ENCODE data around the gene TMEM163. TPM values are rescaled to one million over a fixed set of nuclear protein-coding genes. Genes with fewer than 3 reads are reported as not detected.
A peak's percentile ranks its signal among the peaks of the same experiment; 100 is the strongest.
"Not testable (repeated sequence)": the region's sequence is repeated elsewhere in the genome, so short reads cannot be mapped to it uniquely, and the experiment has no call there.

Gene TMEM163
- total RNA-seq, 2 donors from 2014 or later = 0.57 to 1.3 TPM

- peaks cover 2% of the 10 kb centered on the region for H3K36me3 Mint-ChIP-seq (ENCODE audit: low read depth)
- no peaks in the 10 kb centered on the region for H3K4me1 Mint-ChIP-seq
- peaks cover 51% of the 10 kb centered on the region for H3K27me3 Mint-ChIP-seq
- no peak for DNase-seq
- ATAC-seq = no peak
- peak overlapping the region; percentile 8 for H3K27ac Mint-ChIP-seq
- H3K9me3 ChIP-seq (ENCODE audit: control insufficient read depth, low read length, poor library complexity, severe bottlenecking) = no peaks in the 10 kb centered on the region
- no peak overlapping the region for H3K4me3 Mint-ChIP-seq
Measured at GRCh38 chr2:134738141-134738870, 19.5 kb upstream of the TMEM163 start.

DNA sequence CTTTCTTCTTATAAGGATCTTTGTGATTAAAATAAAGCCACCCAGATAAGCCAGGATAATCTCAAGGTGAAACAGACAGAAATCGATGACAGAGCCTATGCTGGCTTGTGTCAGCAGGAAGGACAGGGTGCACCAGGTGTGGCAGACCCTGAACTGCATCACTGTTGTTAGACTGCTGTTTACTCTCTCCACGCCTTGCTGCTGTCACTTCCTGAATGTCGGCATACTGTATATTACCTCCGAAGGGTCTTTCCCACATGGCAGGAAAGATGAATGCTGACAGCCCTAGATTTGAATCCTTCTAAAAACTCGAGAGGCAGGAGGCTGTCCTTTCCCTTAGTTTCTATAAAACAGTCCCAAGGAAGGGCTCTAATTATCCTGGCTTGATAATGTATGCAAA lies 18.9 kb upstream of the TMEM163 start:
- DNase-seq = no peak
- H3K4me3 Mint-ChIP-seq = no peak overlapping the region
- peaks cover 3% of the 10 kb centered on the region for H3K36me3 Mint-ChIP-seq (ENCODE audit: low read depth)
- ATAC-seq = no peak
- H3K27ac Mint-ChIP-seq = peak overlapping the region; percentile 8
- H3K4me1 Mint-ChIP-seq = no peaks in the 10 kb centered on the region
- peaks cover 51% of the 10 kb centered on the region for H3K27me3 Mint-ChIP-seq
- no peaks in the 10 kb centered on the region for H3K9me3 ChIP-seq (ENCODE audit: control insufficient read depth, low read length, poor library complexity, severe bottlenecking)

- Mint-ChIP-seq H3K4me3 (no peak overlapping the region), H3K27ac (no peak overlapping the region), H3K27me3 (peaks cover 51% of the 10 kb centered on the region), H3K36me3 (ENCODE audit: low read depth) (peaks cover 5% of the 10 kb centered on the region), H3K4me1 (no peaks in the 10 kb centered on the region)
- no peak for ATAC-seq
- H3K9me3 ChIP-seq (ENCODE audit: control insufficient read depth, low read length, poor library complexity, severe bottlenecking) = no peaks in the 10 kb centered on the region
- no peak for DNase-seq
Measured at GRCh38 chr2:134736167-134736880, 17.5 kb upstream of the TMEM163 start.

DNA sequence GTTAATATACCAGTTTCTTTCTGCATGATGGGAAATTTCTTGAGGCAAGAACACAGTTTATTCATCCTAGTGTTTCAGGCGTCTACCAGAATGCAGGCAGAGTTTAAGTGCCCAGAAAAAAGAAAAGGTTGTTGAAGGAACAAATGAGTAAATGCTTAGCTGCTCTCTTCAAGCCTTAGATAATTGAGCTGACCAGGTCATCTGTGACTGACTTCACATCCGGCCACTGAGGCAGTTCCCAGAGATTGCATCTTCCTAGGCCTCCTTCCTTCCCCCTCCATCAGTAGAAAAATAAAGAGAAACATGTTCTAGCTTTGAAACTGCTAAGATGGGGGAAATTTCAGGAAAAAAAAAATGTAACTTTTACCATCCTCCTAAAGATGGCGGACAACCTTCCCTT lies 9.4 kb upstream of the TMEM163 start:
- Mint-ChIP-seq H3K4me3 (no peak overlapping the region), H3K4me1 (no peaks in the 10 kb centered on the region), H3K36me3 (ENCODE audit: low read depth) (peaks cover 3% of the 10 kb centered on the region), H3K27ac (no peak overlapping the region), H3K27me3 (peaks cover 26% of the 10 kb centered on the region)
- DNase-seq (no peak), ATAC-seq (no peak)
- no peaks in the 10 kb centered on the region for H3K9me3 ChIP-seq (ENCODE audit: control insufficient read depth, low read length, poor library complexity, severe bottlenecking)

DNA sequence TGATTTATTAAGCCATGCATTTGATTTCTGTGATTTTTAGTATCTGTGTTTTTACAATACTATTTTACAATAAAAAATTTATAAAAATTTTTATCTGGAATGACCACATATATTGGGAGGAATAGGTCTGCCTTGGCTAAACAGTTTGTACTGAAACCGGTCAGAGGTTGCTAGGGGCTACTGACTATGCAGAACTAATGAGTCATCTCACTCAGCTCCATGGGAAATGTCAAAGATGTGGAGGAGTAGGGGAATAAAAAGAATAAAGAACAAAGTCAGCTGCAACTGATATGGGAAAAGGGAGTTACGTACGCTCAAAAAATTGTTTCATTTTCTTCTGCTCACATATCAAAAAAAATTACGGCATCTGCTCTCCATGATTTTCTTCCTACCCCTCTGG lies 8.6 kb upstream of the TMEM163 start:
- no peak for DNase-seq
- H3K36me3 Mint-ChIP-seq (ENCODE audit: low read depth) = no peaks in the 10 kb centered on the region
- H3K4me1 Mint-ChIP-seq = no peaks in the 10 kb centered on the region
- no peak for ATAC-seq
- no peak overlapping the region for H3K27ac Mint-ChIP-seq
- peaks cover 33% of the 10 kb centered on the region for H3K27me3 Mint-ChIP-seq
- H3K4me3 Mint-ChIP-seq = no peak overlapping the region
- H3K9me3 ChIP-seq (ENCODE audit: control insufficient read depth, low read length, poor library complexity, severe bottlenecking) = no peaks in the 10 kb centered on the region

DNA sequence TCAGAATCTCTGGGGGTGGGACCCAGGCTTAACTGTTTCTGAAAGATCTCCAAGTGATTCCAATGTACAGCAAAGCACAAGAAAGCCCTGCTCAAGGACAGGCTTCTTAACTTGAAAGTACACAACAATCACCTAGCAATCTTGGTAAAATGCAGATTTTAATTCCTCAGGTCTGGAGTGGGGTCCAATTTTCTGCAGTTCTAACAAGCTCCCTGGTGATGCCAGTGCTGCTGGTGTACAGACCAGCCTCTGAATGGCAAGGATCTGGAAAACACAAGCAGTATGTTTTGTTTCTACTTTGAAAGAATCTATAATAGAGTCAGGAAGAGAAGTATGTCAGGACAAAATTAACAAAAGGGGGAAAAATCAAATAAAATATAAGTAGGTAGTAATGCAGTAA lies 7.8 kb upstream of the TMEM163 start:
- H3K27ac Mint-ChIP-seq = no peak overlapping the region
- H3K4me1 Mint-ChIP-seq = no peaks in the 10 kb centered on the region
- no peaks in the 10 kb centered on the region for H3K9me3 ChIP-seq (ENCODE audit: control insufficient read depth, low read length, poor library complexity, severe bottlenecking)
- DNase-seq = no peak
- no peak overlapping the region for H3K4me3 Mint-ChIP-seq
- ATAC-seq = no peak
- H3K36me3 Mint-ChIP-seq (ENCODE audit: low read depth) = no peaks in the 10 kb centered on the region
- H3K27me3 Mint-ChIP-seq = peaks cover 40% of the 10 kb centered on the region

DNA sequence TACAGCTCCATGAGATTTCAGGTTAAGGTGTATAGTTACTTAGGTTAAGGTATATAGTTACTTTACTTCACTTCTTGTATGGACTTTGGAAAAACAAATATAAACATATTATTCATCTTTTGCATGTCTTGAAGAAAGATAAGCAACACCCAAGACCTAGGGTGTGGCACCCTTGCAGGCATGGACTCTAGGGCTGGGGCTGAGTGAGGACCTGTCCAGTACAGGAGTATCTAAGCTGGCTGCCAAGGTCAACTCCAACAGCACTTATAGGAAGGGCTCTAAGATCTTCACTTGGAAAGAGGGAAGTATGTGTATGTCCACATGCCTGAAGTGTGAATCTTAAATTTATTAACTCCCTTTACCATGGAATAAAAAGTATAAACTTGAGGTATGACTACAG lies 7.1 kb upstream of the TMEM163 start:
- Mint-ChIP-seq H3K27ac (no peak overlapping the region), H3K36me3 (ENCODE audit: low read depth) (peaks cover 2% of the 10 kb centered on the region), H3K4me1 (no peaks in the 10 kb centered on the region), H3K4me3 (no peak overlapping the region), H3K27me3 (peaks cover 48% of the 10 kb centered on the region)
- no peak for ATAC-seq
- DNase-seq = no peak
- no peaks in the 10 kb centered on the region for H3K9me3 ChIP-seq (ENCODE audit: control insufficient read depth, low read length, poor library complexity, severe bottlenecking)

DNA sequence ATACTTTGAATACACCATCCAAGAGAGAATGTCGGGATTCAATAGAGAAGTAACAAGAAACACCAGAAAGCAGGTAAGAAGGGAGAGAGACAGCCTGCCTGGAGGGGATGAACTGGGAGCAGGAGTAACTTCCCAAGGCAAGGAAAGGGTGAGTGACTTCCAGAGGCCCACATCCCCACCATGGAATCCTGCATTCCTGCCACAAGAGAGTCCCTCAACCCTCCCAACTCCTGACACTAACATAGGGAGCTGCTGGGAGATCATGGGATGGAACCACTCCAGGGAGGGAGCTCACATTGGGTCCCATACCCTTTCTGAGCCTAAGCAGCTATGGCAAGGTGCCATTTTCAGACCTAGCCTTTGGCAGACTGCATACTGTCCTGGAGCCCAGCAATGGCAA lies 5.5 kb upstream of the TMEM163 start:
- DNase-seq = no peak
- no peak for ATAC-seq
- Mint-ChIP-seq H3K27me3 (peaks cover 63% of the 10 kb centered on the region), H3K4me3 (no peak overlapping the region), H3K27ac (no peak overlapping the region), H3K36me3 (ENCODE audit: low read depth) (peaks cover 7% of the 10 kb centered on the region), H3K4me1 (peaks cover 6% of the 10 kb centered on the region)
- H3K9me3 ChIP-seq (ENCODE audit: control insufficient read depth, low read length, poor library complexity, severe bottlenecking) = no peaks in the 10 kb centered on the region

DNA sequence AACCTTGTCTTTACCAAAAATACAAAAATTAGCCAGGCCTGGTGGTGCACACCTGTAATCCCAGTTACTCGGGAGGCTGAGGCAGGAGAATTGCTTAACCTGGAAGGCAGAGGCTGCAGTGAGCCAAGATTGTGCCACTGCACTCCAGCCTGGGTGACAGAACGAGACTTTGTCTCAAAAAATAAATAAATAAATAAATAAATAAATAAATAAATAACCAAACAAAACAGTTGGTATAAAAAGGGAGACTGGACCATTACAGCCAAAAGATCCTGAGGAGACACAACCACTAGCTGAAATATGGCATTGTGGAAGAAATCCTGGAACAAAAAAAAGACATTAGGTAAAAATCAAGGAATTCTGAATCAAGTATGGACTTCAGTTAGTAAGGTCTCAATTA lies 4.9 kb upstream of the TMEM163 start:
- DNase-seq; H3K9me3 ChIP-seq (ENCODE audit: control insufficient read depth, low read length, poor library complexity, severe bottlenecking); H3K4me3 Mint-ChIP-seq; H3K36me3 Mint-ChIP-seq (ENCODE audit: low read depth); ATAC-seq; H3K27ac Mint-ChIP-seq; H3K4me1 Mint-ChIP-seq: not testable (repeated sequence)
- peaks cover 64% of the 10 kb centered on the region for H3K27me3 Mint-ChIP-seq

DNA sequence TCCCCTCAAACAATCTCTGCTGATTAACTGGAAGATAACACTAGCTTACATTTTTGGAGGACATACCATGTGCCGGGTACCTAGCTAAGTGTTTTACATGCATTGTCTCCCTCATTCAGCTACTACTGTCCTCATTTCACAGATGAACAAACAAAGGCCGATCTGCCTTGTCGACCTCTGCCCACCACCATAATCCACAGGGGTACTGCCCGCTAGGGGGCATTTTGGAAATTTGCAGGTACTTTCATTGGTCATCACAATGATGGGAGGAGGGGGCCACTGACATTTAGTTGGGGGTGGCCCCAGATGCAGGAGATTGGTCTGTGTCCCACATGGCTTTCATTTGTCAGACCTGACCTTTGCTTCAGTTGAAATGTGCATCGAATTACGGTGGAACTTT lies 3.9 kb upstream of the TMEM163 start:
- peaks cover 61% of the 10 kb centered on the region for H3K27me3 Mint-ChIP-seq
- peaks cover 7% of the 10 kb centered on the region for H3K36me3 Mint-ChIP-seq (ENCODE audit: low read depth)
- H3K27ac Mint-ChIP-seq = no peak overlapping the region
- DNase-seq (no peak), ATAC-seq (no peak)
- H3K4me1 Mint-ChIP-seq = peaks cover 7% of the 10 kb centered on the region
- no peaks in the 10 kb centered on the region for H3K9me3 ChIP-seq (ENCODE audit: control insufficient read depth, low read length, poor library complexity, severe bottlenecking)
- no peak overlapping the region for H3K4me3 Mint-ChIP-seq

GRCh38 chr2:134721596-134721995 lies 2.8 kb upstream of the TMEM163 start:
- peaks cover 17% of the 10 kb centered on the region for H3K4me1 Mint-ChIP-seq
- no peak for ATAC-seq
- DNase-seq = no peak
- peaks cover 62% of the 10 kb centered on the region for H3K27me3 Mint-ChIP-seq
- no peak overlapping the region for H3K27ac Mint-ChIP-seq
- no peaks in the 10 kb centered on the region for H3K9me3 ChIP-seq (ENCODE audit: control insufficient read depth, low read length, poor library complexity, severe bottlenecking)
- no peak overlapping the region for H3K4me3 Mint-ChIP-seq
- H3K36me3 Mint-ChIP-seq (ENCODE audit: low read depth) = peaks cover 7% of the 10 kb centered on the region

- H3K4me3 Mint-ChIP-seq = peak overlapping the region; percentile 90
- H3K4me1 Mint-ChIP-seq = peaks cover 36% of the 10 kb centered on the region
- H3K27me3 Mint-ChIP-seq = peaks cover 78% of the 10 kb centered on the region
- ATAC-seq (peak; percentile 54), DNase-seq (no peak)
- no peaks in the 10 kb centered on the region for H3K9me3 ChIP-seq (ENCODE audit: control insufficient read depth, low read length, poor library complexity, severe bottlenecking)
- no peak overlapping the region for H3K27ac Mint-ChIP-seq
- H3K36me3 Mint-ChIP-seq (ENCODE audit: low read depth) = peaks cover 7% of the 10 kb centered on the region
Measured at GRCh38 chr2:134718023-134718816, 580 bp downstream of the TMEM163 start.

DNA sequence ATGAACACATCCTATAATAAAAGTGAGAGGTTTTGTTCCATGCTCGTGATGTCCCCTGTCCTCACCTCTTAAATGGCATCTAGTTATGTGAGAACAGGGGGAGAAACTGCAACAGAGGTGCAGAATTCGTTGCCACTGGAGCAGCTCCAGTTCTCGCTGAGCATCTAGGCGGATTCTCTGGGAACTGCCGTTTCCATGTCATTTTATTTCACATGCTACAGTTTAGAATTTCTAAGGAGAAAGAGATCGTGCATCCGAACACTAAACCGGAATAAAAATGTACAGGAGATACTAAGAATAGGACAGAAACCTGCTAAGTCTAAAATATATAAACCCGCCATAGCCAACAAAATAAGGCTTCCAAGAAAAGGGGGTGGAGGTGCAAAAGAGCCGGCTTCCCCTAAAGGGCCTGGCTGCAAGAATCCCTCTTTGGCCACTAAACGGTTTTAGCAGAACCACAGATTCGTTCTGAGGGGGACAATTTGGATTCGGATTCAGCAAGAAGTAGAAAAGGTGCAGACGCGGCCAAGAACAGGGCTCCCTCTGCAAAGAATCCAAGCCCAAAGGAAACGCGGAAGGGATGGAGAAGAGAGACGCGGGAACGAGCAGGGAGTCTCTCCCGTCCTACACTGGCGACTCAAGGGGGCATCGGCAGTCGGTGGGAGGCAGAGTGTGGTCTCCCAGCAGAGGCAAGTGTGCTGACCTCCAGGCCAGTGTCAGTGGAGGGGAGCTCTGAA lies 1.3 kb downstream of the TMEM163 start:
- peaks cover 36% of the 10 kb centered on the region for H3K4me1 Mint-ChIP-seq
- H3K27me3 Mint-ChIP-seq = peaks cover 80% of the 10 kb centered on the region
- H3K4me3 Mint-ChIP-seq = peak overlapping the region; percentile 90

More for the DNA sequence above, 1.3 kb downstream of the TMEM163 start:
- H3K27ac Mint-ChIP-seq = peak overlapping the region; percentile 32
- no peak for DNase-seq
- ATAC-seq = no peak
- H3K36me3 Mint-ChIP-seq (ENCODE audit: low read depth) = peaks cover 7% of the 10 kb centered on the region
- no peaks in the 10 kb centered on the region for H3K9me3 ChIP-seq (ENCODE audit: control insufficient read depth, low read length, poor library complexity, severe bottlenecking)
